Mesenchymal stem cell (in vitro differentiated cells and primary cell): ENCODE results near the gene FAAP100.
"Not testable (repeated sequence)": the region's sequence is repeated elsewhere in the genome, so short reads cannot be mapped to it uniquely, and the experiment has no call there.

Experiments
- DNase-seq: peaks from one replicate; pipeline ENCODE4 v3.0.0-alpha.2; 2013
- H2AFZ ChIP-seq: one replicate; pipeline ENCODE4 v1.6.1; 2013; ENCODE audit warnings: low read depth, mild to moderate bottlenecking, control low read depth, inconsistent platforms, low read length, moderate library complexity
- H2AK5ac ChIP-seq: 2 replicates; pipeline ENCODE4 v1.6.1; 2013; ENCODE audit warnings: low read length, moderate library complexity, mild to moderate bottlenecking, inconsistent platforms; ENCODE audit not compliant: severe bottlenecking
- H2BK120ac ChIP-seq: one replicate; pipeline ENCODE4 v1.6.1; 2013; ENCODE audit warnings: low read depth, mild to moderate bottlenecking, inconsistent platforms, low read length, moderate library complexity
- H2BK12ac ChIP-seq, 2 experiments: one replicate each; pipeline ENCODE4 v1.6.1; 2013; ENCODE audit warnings: inconsistent platforms in 2 of 2, low read length in 2 of 2, mild to moderate bottlenecking in 2 of 2, moderate library complexity in 2 of 2, control low read depth in 1 of 2
- H2BK15ac ChIP-seq: one replicate; pipeline ENCODE4 v1.6.1; 2013; ENCODE audit warnings: mild to moderate bottlenecking, low read depth, inconsistent platforms; ENCODE audit not compliant: poor library complexity, severe bottlenecking
- H2BK5ac ChIP-seq: 2 replicates; pipeline ENCODE4 v1.6.1; 2013; ENCODE audit warnings: low read depth, mild to moderate bottlenecking, low read length, control low read depth, inconsistent platforms; ENCODE audit not compliant: poor library complexity, severe bottlenecking
- H3K14ac ChIP-seq, 2 experiments: one replicate each; pipeline ENCODE4 v1.6.1; 2013; ENCODE audit warnings: inconsistent platforms in 2 of 2, low read length in 2 of 2, control low read depth in 1 of 2, mild to moderate bottlenecking in 1 of 2, moderate library complexity in 1 of 2
- H3K18ac ChIP-seq, 2 experiments: one replicate each; pipeline ENCODE4 v1.6.1; 2013; ENCODE audit warnings: inconsistent platforms in 2 of 2, low read length in 2 of 2, control low read depth in 1 of 2, low read depth in 1 of 2, mild to moderate bottlenecking in 1 of 2
- H3K23ac ChIP-seq, 2 experiments: one replicate each; pipeline ENCODE4 v1.6.1; 2013; ENCODE audit warnings: inconsistent platforms in 2 of 2, low read length in 2 of 2, mild to moderate bottlenecking in 2 of 2, moderate library complexity in 2 of 2, control low read depth in 1 of 2
- H3K27ac ChIP-seq: 2 replicates; pipeline ENCODE4 v1.5.1; 2013; ENCODE audit warnings: mild to moderate bottlenecking, moderate library complexity, low read length, control low read depth, inconsistent platforms; ENCODE audit not compliant: poor library complexity, severe bottlenecking
- H3K27me3 ChIP-seq, 2 experiments: 2 replicates each; pipeline versions ENCODE4 v1.6.1 to v1.7.0; 2013; ENCODE audit warnings: low read length in 2 of 2, mild to moderate bottlenecking in 2 of 2, moderate library complexity in 2 of 2, control low read depth in 1 of 2, inconsistent platforms in 1 of 2; ENCODE audit not compliant: control insufficient read depth in 1 of 2, insufficient read depth in 1 of 2
- H3K36me3 ChIP-seq, 2 experiments: 2 replicates each; pipeline versions ENCODE4 v1.6.1 to v1.7.0; 2013; ENCODE audit warnings: low read length in 2 of 2, control low read depth in 1 of 2, inconsistent platforms in 1 of 2, low read depth in 1 of 2, mild to moderate bottlenecking in 1 of 2; ENCODE audit not compliant: insufficient read depth in 2 of 2, control insufficient read depth in 1 of 2
- H3K4ac ChIP-seq, 2 experiments: one replicate each; pipeline ENCODE4 v1.6.1; 2013; ENCODE audit warnings: inconsistent platforms in 2 of 2, low read length in 2 of 2, mild to moderate bottlenecking in 2 of 2, moderate library complexity in 2 of 2, control low read depth in 1 of 2, low read depth in 1 of 2
- H3K4me1 ChIP-seq: 2 replicates; pipeline ENCODE4 v1.6.1; 2013; ENCODE audit warnings: low read depth, low read length, control low read depth; ENCODE audit not compliant: control insufficient read depth, insufficient read depth
- H3K4me2 ChIP-seq: 2 replicates; pipeline ENCODE4 v1.6.1; 2013; ENCODE audit warnings: low read length, mild to moderate bottlenecking, inconsistent platforms; ENCODE audit not compliant: poor library complexity, severe bottlenecking
- H3K4me3 ChIP-seq, 2 experiments: 2 replicates each; pipeline versions ENCODE4 v1.5.1 to v1.7.0; 2013; ENCODE audit warnings: low read length in 2 of 2, mild to moderate bottlenecking in 2 of 2, control low read depth in 1 of 2, low read depth in 1 of 2; ENCODE audit not compliant: insufficient read depth in 1 of 2
- H3K79me1 ChIP-seq: replicated peaks from 2 replicates; pipeline ENCODE4 v1.6.1; 2013; ENCODE audit warnings: mild to moderate bottlenecking, control low read depth, low read length, inconsistent platforms; ENCODE audit not compliant: poor library complexity, severe bottlenecking
- H3K9ac ChIP-seq: 2 replicates; pipeline ENCODE4 v1.7.0; 2013; ENCODE audit warnings: mild to moderate bottlenecking, low read length, moderate library complexity
- H3K9me3 ChIP-seq: 2 replicates; pipeline ENCODE4 v1.7.0; 2013; ENCODE audit warnings: mild to moderate bottlenecking, low read length; ENCODE audit not compliant: control insufficient read depth
- H4K8ac ChIP-seq: one replicate; pipeline ENCODE4 v1.6.1; 2013; ENCODE audit warnings: inconsistent platforms, mild to moderate bottlenecking, low read length, moderate library complexity
- H4K91ac ChIP-seq: one replicate; pipeline ENCODE4 v1.6.1; 2013; ENCODE audit warnings: mild to moderate bottlenecking, low read length, inconsistent platforms
- WGBS: methylation state at CpG from one replicate; pipeline ENCODE4 v1.1.7; 2013; ENCODE audit warnings: mixed read lengths; 5-methylcytosine and 5-hydroxymethylcytosine counted together

The FAAP100 gene

GRCh38 chr17:81586096-81586495, 33.9 kb upstream of the FAAP100 start:
- H2BK5ac ChIP-seq: no peak overlapping the region
- no peak overlapping the region for H4K91ac ChIP-seq
- H3K27me3 ChIP-seq: no peaks in the 10 kb centered on the region
- peaks cover 65 to 88% of the 10 kb centered on the region in 2 experiments for H3K36me3 ChIP-seq
- no peak overlapping the region for H3K18ac ChIP-seq
- H3K9ac ChIP-seq: no peak overlapping the region
- H3K14ac ChIP-seq: no peak overlapping the region
- H2BK120ac ChIP-seq: no peak overlapping the region
- H2BK12ac ChIP-seq: no peak overlapping the region
- H3K23ac ChIP-seq: no peak overlapping the region
- no peak overlapping the region for H2BK15ac ChIP-seq
- H3K4ac ChIP-seq: no peak overlapping the region
- no peak overlapping the region for H2AFZ ChIP-seq
- H3K4me2 ChIP-seq: no peak overlapping the region
- H3K79me1 ChIP-seq: peaks cover 27% of the 10 kb centered on the region
- peaks cover 18% of the 10 kb centered on the region for H3K4me1 ChIP-seq
- no peak overlapping the region for H3K4me3 ChIP-seq
- no peak overlapping the region for H2AK5ac ChIP-seq
- DNase-seq: no peak
- no peaks in the 10 kb centered on the region for H3K9me3 ChIP-seq
- WGBS: 74% methylated on average over 4 of the region's 4 CpGs
- no peak overlapping the region for H4K8ac ChIP-seq
- H3K27ac ChIP-seq: no peak overlapping the region

- not testable (repeated sequence) for H3K4ac ChIP-seq, H3K4me3 ChIP-seq, H2AFZ ChIP-seq, H3K14ac ChIP-seq, DNase-seq, H2BK120ac ChIP-seq, H3K9ac ChIP-seq, H3K4me2 ChIP-seq, H3K18ac ChIP-seq, H3K9me3 ChIP-seq, H4K91ac ChIP-seq, H3K23ac ChIP-seq, H3K27me3 ChIP-seq, H4K8ac ChIP-seq, H2BK12ac ChIP-seq, H2BK5ac ChIP-seq, H3K27ac ChIP-seq, H2BK15ac ChIP-seq, H2AK5ac ChIP-seq
- Histone ChIP-seq H3K79me1 (peaks cover 23% of the 10 kb centered on the region), H3K36me3 (peaks cover 61 to 74% of the 10 kb centered on the region in 2 experiments), H3K4me1 (peaks cover 30% of the 10 kb centered on the region)
- 98% methylated on average over 14 of the region's 14 CpGs for WGBS
Measured at GRCh38 chr17:81584771-81585170, 32.6 kb upstream of the FAAP100 start.

GRCh38 chr17:81583589-81584342, 31.6 kb upstream of the FAAP100 start:
- Histone ChIP-seq H2BK5ac (no peak overlapping the region), H3K18ac (no peak overlapping the region), H3K9me3 (no peaks in the 10 kb centered on the region), H3K23ac (no peak overlapping the region), H2AFZ (no peak overlapping the region), H2BK120ac (no peak overlapping the region), H3K14ac (no peak overlapping the region), H3K27me3 (no peaks in the 10 kb centered on the region), H2AK5ac (peak overlapping the region; percentile 84), H3K79me1 (peaks cover 20% of the 10 kb centered on the region), H2BK15ac (no peak overlapping the region), H3K4me3 (no peak overlapping the region), H3K9ac (no peak overlapping the region), H3K36me3 (peaks cover 60 to 76% of the 10 kb centered on the region in 2 experiments), H4K8ac (no peak overlapping the region), H3K4me1 (peaks cover 38% of the 10 kb centered on the region), H3K27ac (peak overlapping the region; percentile 26), H3K4me2 (no peak overlapping the region), H3K4ac (no peak overlapping the region), H4K91ac (no peak overlapping the region), H2BK12ac (no peak overlapping the region)
- WGBS: 79% methylated on average over 5 of the region's 6 CpGs
- DNase-seq: peak; percentile 61

DNA sequence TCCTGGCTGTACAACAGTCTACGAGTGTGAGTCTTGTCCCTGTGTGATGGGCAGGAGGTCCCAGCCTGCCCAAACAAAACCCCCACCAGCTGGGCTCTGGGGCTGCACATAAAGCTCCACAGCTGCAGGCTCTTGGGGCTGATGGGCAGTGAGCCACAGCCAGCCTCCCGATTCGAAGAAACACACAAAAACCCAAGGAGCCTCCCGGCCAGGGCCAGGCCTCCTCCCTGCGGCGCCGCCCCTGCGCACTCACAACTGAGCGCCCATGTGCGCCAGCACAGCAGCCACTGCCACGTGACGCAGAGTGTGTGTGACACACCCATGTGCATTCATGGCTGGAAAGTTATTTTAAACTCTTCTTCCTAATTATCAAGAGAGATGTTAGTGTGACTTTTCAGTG, 30.6 kb upstream of the FAAP100 start:
- Histone ChIP-seq H3K9me3 (no peaks in the 10 kb centered on the region), H3K18ac (peak overlapping the region in 1 of 2 experiments; percentile 28), H3K4me2 (no peak overlapping the region), H3K23ac (no peak overlapping the region), H3K14ac (no peak overlapping the region), H3K27ac (peak overlapping the region; percentile 41), H2AK5ac (peak overlapping the region; percentile 2), H3K36me3 (peaks cover 59 to 75% of the 10 kb centered on the region in 2 experiments), H2BK12ac (no peak overlapping the region), H3K27me3 (no peaks in the 10 kb centered on the region), H3K4me3 (no peak overlapping the region), H3K4me1 (peaks cover 45% of the 10 kb centered on the region), H4K8ac (no peak overlapping the region), H4K91ac (no peak overlapping the region), H3K79me1 (peaks cover 15% of the 10 kb centered on the region), H2BK15ac (no peak overlapping the region), H2AFZ (no peak overlapping the region), H2BK5ac (no peak overlapping the region), H3K4ac (no peak overlapping the region), H3K9ac (peak overlapping the region; percentile 73), H2BK120ac (no peak overlapping the region)
- DNase-seq: no peak
- 96% methylated on average over 12 of the region's 12 CpGs for WGBS
